Fibroblast of the aortic adventitia (primary cell): ENCODE results near the gene MAGEA4. TPM values are rescaled to one million over a fixed set of nuclear protein-coding genes. Genes with fewer than 3 reads are reported as not detected.

Experiments used
- DNase-seq: peaks from one replicate; pipeline ENCODE4 v3.0.0-alpha.2; 2010; ENCODE audit warnings: low read depth
- H3K4me3 ChIP-seq: 2 replicates; pipeline ENCODE4 v1.5.1; 2011; ENCODE audit warnings: low read depth, mild to moderate bottlenecking, control low read depth, low read length, moderate library complexity
- CTCF ChIP-seq: IDR thresholded peaks from 2 replicates; pipeline ENCODE4 v1.5.1; 2011; ENCODE audit warnings: mild to moderate bottlenecking, low read length, control low read depth, inconsistent platforms; ENCODE audit not compliant: insufficient read depth
- total RNA-seq: library from RNA; depleted of rRNA; stranded (reverse); fragments of >200 nt; gene quantifications from 2 replicates; pipeline ENCODE4 v1.2.3, GENCODE V29; 2012; ENCODE audit warnings: low replicate concordance

The MAGEA4 gene
- total RNA-seq, 1 donor = not detected

- no peak for DNase-seq
- no peak overlapping the region for H3K4me3 ChIP-seq
- no peak for TF ChIP-seq CTCF
Observed at GRCh38 chrX:151954730-151955129, 42.0 kb downstream of the MAGEA4 start.

DNA sequence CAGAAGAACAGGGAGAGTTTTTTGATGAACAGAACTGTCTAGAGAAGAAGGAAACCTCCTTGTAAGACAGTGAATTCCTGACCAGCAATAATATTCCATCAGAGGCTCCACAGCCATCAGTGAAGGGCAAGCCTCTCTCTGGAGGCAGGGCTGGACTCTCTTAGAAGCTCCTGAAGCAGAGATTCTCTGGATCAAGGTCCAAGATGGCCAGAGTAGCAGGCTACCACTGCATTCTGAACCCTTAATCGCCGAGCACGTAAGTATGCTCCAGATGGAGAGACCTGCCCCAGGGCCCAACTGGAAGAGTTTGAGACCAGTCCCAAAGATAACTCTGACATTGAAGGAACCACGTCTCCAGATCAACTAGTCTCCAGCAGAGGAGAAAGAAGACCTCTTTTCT, 45.4 kb downstream of the MAGEA4 start:
- no peak for TF ChIP-seq CTCF
- DNase-seq = no peak
- H3K4me3 ChIP-seq = no peak overlapping the region

DNA sequence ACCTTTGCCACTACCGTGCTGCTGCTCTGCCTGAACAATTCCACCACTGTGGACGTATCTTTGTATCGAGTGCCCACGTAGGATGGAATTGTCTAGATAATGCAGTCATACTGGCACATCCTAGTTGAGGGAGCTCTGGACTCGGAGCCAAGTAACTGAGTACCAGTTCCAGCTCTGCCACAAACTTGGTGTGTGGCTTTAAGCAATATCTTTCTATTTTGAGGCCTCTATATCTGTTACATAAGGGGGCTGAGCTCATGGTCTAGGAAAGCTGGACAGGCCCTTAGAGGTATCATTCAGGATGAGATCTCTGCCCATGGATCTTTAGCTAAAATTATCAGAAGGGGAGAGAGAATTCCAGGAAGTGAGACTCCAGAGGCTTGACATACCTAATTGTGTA, 49.3 kb downstream of the MAGEA4 start:
- TF ChIP-seq CTCF = no peak
- DNase-seq = no peak
- no peak overlapping the region for H3K4me3 ChIP-seq

DNA sequence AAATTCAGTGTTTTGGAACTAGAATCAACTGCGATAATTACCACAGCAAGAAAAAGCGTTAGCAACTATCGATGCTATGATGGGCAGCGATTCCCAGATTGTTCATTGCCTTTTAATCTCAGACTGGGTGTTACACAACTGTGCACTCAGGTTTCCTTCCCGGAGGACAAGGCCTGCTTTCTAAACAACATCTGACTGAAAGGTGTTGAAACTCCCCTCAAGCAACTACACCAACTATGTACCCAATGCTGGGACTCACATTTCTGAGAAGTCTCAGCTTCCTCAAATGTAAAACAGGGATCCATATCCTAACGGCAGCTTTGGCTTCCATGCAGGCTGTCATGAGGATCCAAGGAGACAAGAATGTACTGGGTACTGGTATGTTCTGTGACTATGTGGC, 53.5 kb downstream of the MAGEA4 start:
- TF ChIP-seq CTCF = no peak
- no peak overlapping the region for H3K4me3 ChIP-seq
- no peak for DNase-seq

DNA sequence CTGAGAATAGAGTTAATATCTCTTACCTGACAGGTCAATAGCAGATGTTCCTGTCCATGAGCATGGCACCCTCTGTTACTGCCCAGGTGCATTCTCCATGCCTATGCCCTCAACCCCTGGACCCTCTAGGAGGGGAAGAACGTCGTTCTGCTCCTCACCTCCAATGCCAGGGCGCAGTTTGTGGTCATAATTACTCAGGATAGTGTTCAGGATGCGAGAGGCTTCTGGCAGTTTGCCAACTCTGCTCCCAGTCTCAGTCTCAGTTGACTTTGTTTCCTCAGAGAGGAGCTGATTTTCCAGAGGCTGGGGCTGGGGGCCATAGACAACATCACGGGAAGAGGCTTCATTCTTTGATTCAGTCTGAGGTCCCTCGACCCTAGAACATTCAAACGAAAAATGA, 57.3 kb downstream of the MAGEA4 start:
- TF ChIP-seq CTCF = no peak
- no peak overlapping the region for H3K4me3 ChIP-seq
- DNase-seq = no peak

- peak; percentile 96 for DNase-seq
- TF ChIP-seq CTCF = no peak
- H3K4me3 ChIP-seq = peak overlapping the region; percentile 56
Observed at GRCh38 chrX:151970661-151971060, 58.0 kb downstream of the MAGEA4 start.

DNA sequence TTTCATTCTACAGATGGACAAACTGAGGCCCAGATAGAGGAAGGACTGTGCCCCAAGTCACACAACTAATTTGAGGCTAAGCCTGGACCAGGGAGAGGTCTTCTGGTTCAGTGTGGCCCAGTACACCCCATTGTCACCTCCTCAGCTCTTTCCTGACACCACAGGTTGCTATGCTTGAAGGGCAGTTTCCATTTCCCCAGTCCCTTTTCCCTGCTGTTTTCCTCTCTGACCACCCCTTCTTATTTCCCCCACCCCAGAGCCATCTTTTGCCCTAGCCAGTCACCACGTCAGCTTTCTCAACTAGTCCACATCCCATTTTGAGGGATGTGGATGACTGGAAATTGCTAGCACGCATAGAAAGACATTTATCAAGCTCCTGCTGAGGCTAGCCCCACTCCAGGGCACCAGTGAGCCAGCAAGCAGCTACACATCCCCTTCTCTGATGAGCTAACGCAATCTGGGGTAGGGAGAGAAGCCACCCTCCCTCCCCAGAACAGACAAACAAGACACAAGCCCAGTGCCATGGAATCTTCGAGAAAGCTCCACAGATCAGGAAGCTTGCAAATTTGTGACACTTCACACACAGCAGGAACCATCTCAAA, 60.5 kb downstream of the MAGEA4 start:
- no peak for TF ChIP-seq CTCF
- peak; percentile 31 for DNase-seq
- peak overlapping the region; percentile 76 for H3K4me3 ChIP-seq
